ENCODE data around the gene ONECUT3.
"Not testable (repeated sequence)": the region's sequence is repeated elsewhere in the genome, so short reads cannot be mapped to it uniquely, and the experiment has no call there.

Gene ONECUT3

DNA sequence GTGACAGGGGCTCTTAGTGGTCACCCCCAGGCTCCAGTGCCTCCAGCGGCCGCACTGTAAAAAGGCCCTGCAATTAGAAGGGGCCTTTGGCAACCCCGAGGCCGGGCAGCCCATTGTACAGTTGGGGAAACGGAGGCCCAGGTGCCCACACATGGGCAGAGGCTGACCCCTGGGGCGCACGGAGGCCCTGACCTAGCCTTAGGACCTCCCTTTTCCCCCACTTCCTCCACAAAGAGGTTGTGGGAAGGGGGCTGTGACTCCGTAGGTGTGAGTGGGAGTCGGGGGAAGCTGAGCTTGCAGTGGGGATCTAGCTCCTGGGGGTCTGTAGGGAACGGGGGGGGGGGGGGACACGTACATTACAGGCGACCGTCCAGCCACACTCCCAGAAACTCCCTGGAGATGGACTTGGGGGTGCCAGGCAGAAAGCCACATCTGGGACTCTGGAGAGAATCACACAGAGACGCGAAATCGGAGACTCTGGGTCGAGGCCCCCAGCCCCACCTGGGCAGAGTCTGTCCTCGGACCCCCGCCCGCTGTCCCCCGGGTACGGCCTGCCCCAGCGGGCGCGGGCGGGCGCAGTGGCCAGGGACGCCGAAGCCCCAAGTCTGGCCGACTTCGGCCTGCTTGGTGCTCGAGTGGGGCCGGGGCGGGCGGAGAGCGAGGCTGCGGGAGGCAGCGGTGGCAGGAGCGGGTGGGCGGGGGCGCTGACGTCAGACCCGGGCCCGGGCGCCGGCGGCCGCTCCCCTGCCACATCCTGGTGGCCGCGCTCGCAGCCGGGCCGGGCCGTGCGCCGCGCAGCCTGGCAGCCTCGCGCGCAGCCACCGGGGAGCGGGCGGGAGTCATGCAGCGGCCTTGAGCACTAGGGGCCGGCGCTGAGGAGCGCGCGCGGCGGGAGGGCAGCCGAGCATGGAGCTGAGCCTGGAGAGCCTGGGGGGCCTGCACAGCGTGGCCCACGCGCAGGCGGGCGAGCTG is at the start of gene ONECUT3:
ONECUT3 (plus strand) TSS at position 750 of the 972 bp plus-strand sequence; CDS start at position 907, 157 bp downstream.
- DNase-seq = no peak

DNA sequence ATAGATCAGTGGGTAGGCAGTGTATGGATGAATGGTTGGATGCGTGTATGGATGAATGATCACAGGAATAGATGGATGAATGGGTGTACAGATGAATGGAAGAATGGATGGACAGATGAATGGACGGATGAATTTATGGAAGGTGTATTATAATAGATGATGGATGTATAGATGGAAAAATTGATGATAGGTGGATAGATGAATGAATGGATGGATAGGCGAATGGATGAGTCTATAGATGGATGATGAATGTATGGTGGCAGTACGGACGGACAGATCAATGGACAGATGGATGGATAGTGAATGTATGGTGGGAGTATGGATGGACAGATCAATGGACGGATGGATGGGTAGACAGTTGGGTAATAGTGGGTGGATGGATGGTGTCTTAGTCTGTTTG is 49.0 kb upstream of the ONECUT3 start:
- DNase-seq = no peak

DNA sequence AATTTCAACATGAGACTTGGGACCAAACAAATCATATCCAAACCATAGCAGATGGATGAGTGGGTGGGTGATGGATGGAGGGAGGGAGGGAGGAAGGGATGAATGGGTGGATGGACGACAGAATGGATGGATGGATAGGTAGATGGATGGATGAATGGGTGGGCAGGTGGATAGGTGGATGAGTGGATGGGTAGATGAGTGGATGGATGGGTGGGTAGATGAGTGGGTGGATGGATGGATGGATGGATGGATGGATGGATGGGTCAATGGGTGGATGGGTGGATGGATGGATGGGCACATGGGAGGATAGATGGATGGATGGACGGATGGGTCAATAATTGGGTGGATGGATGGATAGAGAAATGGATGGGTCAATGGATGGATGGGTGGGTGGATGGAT is 47.9 kb upstream of the ONECUT3 start:
- no peak for DNase-seq

DNA sequence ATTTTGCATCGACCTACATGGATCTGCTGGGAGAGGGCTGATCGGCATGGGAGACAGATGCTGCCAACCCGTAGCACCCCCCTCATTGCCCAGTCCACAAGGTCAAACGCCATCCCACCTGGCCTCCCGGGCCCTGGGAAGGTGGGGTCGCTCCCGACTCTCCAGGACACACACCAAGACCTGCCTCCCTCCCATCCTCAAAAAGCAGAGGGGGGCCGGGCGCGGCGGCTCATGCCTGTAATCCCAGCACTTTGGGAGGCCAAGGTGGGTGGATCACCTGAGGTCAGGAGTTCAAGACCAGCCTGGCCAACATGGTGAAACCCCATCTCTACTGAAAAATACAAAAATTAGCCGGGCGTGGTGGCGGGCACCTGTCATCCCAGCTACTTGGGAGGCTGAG is 46.7 kb upstream of the ONECUT3 start:
- DNase-seq = not testable (repeated sequence)

DNA sequence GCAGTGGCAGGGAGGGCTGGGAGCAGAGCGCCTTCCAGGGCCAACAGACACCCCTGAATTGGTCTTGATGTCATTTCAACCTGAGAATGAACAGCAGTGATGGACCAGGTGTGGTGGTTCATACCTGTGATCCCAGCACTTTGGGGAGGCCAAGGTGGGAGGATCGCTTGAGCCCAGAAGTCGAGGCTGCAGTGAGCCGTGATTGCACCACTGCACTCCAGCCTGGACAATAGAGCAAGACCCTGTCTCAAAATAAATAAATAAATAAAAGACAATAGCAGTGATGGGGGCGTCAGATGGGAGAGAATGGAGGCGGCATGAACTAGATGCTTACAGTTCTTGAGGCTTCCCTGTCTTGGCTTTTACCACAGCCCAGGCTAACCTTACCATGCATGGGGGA is 46.1 kb upstream of the ONECUT3 start:
- DNase-seq = no peak

DNA sequence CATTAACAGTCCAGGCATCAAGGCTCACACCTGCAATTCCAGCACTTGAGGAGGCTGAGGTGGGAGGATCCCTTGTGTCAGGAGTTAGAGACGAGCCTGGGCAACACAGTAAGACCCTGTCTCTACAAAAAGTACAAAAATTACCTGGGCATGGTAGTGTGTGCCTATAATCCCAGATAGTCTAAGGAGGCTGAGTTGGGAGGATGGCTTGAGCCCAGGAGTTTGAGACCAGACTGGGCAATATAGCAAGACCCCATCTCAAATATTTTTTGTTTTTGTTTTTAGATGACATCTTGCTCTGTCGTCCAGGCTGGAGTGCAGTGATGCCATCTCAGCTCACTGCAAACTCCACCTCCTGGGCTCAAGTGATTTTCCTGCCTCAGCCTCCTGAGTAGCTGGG is 40.1 kb upstream of the ONECUT3 start:
- DNase-seq = no peak

DNA sequence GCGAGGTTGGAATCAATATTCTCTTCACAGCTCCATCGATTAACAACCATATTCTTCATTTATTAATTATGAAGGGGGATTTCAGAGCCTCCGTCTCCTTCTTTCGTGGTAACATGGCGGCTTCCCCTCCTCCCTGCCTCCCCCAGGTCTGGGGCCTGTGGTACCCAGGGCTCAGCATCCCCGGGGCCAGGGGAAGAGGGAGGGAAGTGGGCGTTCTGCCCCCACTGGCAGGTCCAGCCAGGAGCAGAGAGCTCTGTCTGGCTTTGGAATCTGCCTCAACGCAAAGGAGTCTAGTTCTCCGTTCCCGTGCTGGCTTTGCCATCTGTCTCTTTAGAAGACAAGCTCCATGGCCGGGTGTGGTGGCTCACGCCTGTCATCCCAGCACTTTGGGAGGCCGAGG is 37.8 kb upstream of the ONECUT3 start:
- DNase-seq = no peak

DNA sequence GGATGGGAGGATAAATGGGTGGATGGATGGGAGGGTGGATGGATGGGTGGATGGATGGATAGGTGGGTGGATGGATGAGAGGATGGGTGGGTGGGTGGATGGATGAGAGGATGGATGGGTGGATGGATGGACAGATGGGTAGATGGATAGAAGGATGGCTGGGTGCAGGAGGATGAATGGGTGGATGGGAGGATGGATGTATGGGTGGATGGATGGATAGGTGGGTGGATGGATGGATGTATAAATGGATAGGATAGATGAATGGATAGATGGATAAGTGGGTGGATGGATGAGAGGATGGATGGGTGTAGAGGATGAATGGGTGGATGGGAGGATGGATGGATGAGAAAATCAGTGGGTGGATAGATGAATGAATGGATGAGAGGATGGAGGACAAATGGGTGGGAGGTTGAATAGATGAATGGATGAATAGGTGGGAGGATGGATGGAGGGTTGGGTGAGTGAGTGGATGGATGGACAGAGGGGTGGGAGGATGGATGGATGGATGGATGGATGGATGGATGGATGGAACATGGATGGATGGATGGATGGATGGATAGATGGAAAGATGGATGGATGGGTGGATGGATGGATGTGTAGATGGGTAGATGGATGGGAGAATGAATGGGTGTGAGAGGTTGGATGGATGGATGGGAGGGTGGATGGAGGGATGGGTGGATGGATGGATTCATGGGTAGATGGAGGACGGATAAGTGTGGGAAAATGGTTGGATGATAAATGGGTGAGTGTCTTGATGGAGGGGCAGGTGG is 35.9 kb upstream of the ONECUT3 start:
- DNase-seq = no peak

DNA sequence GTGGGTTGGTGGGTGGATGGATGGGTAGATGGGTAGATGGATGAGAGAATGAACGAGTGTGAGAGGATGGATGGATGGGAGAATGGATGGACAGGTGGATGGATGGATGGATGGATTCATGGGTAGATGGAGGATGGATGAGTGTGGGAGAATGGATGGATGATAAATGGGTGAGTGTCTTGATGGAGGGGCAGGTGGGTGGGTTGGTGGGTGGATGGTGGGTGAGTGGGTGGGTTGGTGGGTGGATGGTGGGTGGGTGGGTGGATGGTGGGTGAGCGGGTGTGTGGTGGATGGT is 35.4 kb upstream of the ONECUT3 start:
- no peak for DNase-seq

DNA sequence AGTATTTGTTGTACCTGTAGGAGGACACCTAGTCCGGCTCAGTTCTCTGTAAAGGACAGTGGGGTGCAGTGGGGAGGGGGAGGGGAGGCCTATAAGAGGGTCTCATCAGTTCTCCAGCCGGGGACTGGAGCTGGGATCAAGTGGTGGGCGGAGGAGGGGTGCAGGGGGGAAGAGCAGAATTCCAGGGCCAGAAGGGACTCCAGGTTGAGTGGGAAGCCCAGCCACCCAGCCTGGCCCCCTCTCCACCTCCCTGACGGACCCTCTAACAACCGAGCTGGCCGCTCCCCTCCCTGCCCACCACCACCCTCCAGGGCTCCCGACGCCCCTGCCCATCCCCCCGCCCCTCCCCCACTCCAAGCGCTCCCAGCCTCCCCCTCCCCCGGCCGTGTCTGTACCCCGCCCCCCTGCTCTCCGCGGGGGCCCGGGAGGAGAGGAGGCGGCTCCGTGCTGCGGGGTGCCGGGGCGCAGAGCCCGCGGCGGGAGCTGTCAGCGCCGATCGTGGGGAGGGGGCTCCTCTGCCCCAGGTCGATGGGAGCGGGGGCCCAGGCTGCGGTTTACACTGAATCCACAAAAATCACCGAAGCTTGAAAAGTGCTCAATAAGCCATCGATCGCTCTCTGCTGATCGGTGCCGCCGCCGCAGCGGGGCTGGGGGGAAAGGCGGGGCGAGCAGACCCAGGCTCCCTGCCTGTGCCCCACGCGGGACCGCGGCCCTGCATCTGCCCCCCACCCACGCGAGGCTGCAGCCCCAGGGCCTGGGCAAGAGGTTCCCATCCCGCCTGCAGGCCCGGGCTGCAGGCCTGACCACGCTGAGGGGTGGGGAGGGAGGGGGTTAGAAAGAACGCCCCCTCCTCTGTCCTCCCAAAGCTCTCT is 34.6 kb upstream of the ONECUT3 start:
- no peak for DNase-seq

DNA sequence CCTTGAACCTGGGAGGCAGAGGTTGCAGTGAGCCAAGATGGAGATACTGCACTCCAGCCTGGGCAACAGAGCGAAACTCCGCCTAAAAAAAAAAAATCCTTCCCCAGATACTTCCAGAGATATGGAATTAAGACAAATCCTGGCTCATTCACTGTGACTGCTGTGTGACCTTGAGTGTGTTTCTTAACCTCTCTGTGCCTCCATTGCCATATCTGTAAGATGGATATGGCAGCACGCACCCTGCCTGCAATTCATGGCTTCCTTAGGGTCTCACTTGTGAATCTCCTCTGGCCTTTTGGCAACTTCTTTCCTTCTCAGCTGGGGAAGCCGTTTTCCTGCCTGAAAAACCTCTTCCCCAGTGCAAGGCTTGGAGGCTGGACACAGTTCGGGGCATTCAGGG is 33.8 kb upstream of the ONECUT3 start:
- no peak for DNase-seq

DNA sequence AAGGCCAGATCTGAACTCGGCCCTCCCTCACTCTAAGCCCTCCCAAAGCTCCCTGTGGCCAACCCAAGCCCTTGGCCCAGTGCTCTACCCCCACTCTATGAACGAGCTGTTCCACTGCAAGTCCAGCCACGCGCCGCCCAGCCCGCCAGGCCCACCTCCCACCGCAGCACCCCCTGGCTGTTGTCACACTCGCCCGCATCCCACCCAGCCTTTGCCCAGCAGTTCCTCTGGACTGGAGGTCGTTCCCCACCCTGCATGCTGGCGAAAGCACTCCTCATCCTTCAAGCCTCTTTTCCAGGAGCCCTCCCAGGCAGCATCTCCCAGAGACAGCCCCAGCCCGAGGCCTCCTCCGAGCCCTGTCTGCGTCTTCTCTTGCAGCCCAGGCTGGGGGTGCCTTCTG is 33.1 kb upstream of the ONECUT3 start:
- DNase-seq = no peak

DNA sequence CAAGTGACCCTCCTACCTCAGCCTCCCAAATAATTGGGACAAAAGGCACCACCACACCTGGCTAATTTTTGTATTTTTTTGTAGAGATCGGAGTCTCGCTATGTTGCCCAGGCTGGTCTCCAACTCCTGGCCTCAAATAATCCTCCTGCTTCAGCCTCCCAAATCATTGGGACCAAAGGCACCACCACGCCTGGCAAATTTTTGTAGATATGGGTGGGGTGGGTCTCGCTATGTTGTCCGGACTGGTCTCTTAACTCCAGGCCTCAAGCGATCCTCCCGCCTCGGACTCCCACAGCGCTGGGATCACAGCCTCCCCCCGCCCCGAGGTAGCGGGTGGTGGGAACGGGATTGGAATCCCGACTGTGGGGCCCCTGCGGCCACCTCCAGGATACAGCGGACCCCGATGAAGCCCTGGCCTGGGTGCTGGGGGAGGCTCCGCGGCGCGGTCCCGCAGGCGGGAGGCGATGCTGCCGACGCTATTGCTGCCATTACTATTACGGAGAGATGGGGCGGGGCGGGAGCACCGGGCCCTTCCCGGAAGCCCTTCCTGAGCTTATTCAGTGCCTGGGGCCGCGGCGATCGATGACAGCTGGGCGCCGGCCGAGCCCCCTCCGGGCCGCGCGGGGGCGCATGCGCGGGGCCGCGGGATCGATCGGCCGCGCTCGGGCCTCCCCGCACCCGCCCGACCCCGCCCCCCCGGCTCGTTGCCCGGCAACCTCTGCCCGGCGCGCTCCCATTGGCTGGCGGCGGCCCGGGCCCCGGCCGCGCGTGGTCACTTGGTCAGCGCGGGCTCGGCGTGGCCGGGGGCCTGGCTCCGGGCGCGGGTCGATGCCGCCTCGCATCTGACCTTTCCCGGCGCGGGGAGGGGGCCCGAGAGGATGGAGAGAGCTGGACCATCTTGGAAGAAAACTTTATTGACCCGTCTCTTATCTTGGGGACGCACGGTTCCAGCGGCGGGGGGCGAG is 27.9 kb upstream of the ONECUT3 start:
- DNase-seq = peak; percentile 34

DNA sequence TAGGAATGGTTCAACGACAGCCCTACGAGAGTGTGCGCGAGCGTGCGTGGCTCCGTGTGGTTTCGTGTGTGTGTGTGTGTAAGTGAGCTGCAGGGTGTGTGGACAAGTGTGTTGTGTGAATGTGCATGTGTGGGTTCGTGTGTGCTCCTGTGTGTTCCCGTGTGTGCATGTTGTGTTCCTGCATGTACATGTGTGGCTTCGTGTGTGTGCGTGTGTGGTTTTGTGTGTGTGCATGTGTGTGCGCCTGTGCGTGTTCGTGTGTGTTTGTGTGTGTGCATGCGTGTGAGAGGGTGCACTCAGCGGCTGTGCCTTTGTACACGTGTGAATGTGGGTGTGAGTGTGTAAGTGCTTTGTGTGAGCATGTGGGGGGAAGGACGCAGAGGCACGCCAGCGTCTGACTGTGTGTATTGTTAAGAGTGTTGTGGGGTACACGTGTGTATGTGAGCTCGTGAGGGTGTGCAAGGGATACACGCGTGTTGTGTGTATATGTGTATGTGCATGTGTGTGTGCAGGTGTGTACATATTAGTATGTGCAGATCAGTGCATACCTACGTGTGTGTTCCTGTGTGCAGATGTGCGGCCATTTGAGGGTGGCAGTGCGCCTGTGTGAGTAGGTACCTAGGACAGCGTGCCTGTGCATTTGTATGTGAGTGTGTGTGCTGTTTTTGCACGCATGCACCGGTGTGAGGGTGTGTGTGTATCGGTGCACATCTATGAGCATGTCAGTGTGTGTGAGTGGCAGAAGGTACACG is 24.3 kb upstream of the ONECUT3 start:
- no peak for DNase-seq

DNA sequence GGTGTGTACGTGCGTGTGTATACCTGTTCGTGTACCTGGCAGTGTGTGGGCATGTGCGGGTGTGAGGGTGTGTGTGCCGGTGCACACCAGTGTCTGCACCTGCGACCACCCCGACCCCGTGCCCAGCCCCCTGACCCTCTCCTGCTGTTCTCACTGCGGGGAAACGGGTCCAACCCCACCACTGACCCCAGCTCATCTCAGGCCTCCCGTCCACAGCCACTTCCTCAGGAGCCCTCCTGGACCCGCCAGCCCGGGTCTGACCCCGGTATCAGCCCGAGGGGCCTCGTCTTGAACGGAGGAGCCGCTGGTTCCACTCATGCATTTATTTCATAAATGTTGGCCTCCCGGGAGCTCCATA is 23.8 kb upstream of the ONECUT3 start:
- DNase-seq = no peak

DNA sequence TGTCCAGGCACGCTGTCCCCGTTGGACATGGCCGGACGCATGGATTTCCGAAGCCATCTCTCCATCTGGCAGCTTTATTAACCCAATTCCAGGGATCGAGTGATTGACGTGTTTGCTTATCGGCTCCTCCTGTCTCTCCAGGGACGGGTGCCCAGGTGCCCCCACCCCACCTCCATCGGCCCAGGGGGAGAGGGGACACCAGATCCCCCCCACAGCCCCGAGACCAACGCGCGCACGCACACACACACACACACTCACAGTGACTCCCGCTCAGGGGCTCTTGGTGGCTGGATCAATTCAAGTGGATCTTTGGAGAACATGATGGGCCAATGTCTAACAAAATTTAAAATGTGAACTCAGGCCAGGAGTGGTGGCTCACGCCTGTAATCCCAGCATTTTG is 23.1 kb upstream of the ONECUT3 start:
- DNase-seq = no peak

DNA sequence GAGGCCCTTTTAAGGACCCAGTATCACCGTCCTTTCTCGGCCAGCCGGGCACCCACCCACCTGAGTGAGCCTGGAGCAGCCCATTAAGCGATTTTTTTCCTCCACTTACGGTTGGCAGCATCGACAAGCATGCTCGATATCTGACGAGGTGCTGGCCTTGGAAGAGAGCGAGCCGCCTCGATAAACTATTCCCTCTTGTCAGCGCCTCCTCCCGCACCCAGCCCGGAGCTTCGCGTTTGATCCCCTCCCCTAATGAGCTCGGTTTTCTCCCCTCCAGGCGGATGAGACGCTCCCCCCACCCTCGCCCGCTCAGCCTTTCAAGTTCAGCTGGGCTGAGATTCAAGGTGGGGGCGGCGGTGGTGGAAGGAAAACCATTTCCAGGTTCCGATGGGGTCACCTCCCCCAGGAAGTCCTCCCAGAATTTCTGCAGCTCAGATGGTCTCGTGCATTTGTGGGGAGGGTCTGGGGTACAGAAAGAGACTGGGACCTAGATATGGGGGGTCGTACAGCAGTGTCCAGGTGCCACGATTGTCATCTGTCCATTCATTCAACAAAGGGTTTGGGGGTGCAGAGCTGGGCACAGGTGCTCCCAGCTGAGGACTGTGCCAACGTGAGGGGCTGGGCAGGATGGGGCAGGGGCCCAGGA is 18.9 kb upstream of the ONECUT3 start:
- no peak for DNase-seq

DNA sequence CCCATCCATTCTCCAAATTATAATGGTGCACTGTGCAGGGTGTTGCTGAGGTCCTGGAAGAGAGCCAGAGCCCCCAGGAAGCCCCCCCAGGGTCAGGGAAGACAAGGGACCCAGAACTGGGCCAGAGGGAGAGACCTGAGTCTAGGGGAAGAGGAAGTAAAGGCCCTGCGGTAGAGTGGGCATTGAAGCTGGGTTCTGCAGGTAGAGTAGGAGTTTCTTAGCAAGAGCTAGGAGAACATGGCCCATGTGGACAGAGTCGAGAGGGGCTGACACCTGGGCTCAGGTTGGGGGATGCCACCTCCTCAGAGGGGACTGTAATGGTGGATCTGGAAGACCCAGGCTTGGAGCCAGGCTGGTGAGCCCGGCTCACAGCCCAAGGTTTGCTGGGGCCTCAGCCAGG is 17.0 kb upstream of the ONECUT3 start:
- DNase-seq = no peak

DNA sequence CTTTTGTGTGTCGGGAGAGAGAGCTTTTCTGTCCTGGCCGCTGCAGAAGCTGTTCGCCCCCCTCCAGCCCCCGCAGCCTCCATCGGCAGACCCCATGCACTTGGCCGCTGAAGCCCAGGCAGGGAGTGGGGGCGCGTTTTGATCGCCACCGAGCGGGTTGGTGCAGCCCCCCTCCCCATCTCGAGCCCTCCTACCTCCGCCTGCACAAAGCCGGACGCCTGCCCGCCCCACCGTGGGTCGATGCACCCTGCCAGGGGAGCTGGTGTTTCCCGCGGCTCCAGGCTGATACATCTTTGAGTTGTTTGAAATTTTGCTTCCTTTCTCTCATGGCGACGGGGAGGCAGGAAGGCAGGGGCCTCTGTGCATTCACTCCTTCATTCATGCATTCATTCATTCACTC is 16.4 kb upstream of the ONECUT3 start:
- no peak for DNase-seq

DNA sequence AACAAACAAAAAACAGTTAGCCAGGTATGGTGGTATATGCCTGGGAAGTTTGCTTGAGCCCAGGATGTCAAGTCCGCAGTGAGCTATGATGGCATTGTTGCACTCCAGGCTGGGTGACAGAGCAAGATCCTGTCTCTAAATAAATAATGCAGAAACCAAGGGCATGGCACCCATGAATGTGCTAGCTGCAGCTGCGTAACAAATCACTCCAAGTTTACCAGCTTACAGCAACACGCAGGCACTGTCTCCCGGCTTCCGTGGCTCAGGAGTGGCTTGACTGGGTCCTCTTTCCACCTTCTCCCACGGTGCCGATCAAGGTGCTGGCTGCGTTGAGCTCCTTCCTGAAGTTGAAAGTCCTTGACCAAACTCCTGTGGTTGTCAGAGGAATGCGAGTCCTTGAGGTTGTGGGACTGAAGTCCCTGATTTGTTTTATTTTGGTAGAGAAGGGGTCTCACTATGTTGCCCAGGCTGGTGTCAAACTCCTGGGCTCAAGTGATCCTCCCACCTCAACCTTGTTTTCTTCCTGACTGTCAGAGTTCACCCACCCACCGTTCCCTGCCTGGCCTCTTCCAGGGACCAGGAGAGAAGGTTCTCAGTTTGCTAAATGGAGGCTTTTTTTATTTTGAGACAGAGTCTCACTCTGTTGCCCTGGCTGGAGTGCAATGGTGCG is 13.2 kb upstream of the ONECUT3 start:
- DNase-seq = no peak
